ENCODE data around the gene RAD51B. TPM values are rescaled to one million over a fixed set of nuclear protein-coding genes. Genes with fewer than 3 reads are reported as not detected.

The RAD51B gene
- total and polyA plus RNA-seq, 9 of the 15 experiments (the other 6 are each of a cell fraction or from before 2014, with no cell fraction given): 8.5 to 17.3 (median 11.3) TPM

DNA sequence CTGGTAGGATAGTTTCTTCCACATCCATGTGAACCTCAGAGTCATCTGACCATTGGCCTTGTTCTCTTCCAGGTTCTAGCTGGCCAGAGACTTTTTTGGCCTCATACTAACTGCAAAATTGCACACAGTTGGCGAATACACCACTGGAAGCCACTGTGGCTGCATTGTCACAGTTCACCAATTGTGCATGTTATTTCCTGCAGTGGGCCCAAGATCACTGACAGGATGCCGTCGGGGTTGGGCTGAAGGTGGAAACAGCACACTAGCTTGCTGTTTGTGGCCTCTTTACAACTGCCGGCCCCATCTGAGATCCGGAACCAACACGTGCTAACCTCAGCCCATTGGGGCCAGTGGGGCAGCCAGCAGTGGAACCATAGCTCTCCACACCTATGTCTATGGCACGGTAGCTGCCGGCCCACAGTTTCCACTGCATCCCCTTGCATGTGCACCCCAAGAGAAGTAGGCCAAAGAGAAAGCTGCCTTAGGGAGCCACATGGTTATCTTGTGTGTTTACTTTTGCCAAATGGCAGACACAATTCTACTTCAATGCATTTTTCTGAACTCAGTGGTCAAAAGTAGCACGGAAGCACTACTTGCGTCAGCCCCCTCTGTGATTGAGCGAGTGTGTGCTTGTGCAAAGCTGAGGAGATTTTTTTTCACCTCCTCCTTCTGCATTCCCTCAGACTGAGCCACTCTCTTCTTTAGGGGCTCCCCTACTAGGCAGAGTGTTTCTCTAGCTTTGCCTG is 464.0 kb downstream of the RAD51B start:
- CTCF ChIA-PET (ENCODE audit: low intra/inter-chr PET ratio): no interaction called here
- Histone ChIP-seq H4K20me1 (replicated peaks; ENCODE audit: control insufficient read depth, insufficient read depth, low read length) (no peaks in the 10 kb centered on the region), H3K36me3 (ENCODE audit: control insufficient read depth, insufficient read depth, low read length) (no peaks in the 10 kb centered on the region), H3K79me2 (ENCODE audit: control insufficient read depth, insufficient read depth, low read length) (no peaks in the 10 kb centered on the region), H3K9me3 (replicated peaks; ENCODE audit: control insufficient read depth, insufficient read depth, low read depth, low read length) (no peaks in the 10 kb centered on the region), H3K27ac (ENCODE audit: extremely low read depth, low read depth, low read length) (no peak overlapping the region), H3K4me1 (replicated peaks in 1 of 2; ENCODE audit: control insufficient read depth in 2 of 2, insufficient read depth in 2 of 2, low read length in 2 of 2) (peaks cover 0 to 11% of the 10 kb centered on the region in 2 experiments; a peak in 3 of 5 replicates), H3K9ac (ENCODE audit: insufficient read depth in 1 of 2, low read depth in 2 of 2, low read length in 2 of 2) (no peak overlapping the region), H3K4me2 (ENCODE audit: insufficient read depth, low read length) (no peak overlapping the region), H3K9me1 (ENCODE audit: control insufficient read depth, insufficient read depth, low read length) (no peaks in the 10 kb centered on the region), H3K4me3 (no peak overlapping the region), H2AFZ (ENCODE audit: low read depth, low read length) (no peak overlapping the region), H3K27me3 (ENCODE audit: control insufficient read depth in 2 of 2, insufficient read depth in 2 of 2, low read length in 2 of 2) (no peaks in the 10 kb centered on the region)
- DNase-seq (ENCODE audit: extremely low read depth in 1 of 4, low spot score in 3 of 4) (no peak), FAIRE-seq (no peak), ATAC-seq (no peak)
- in situ Hi-C loops (cut with MboI) (no loop called here), intact Hi-C loops (cut with micrococcal nuclease) (no loop called here)
- 76% methylated on average over 8 of the region's 11 CpGs for WGBS (ENCODE audit: insufficient coverage, low coverage, missing lambda C conversion rate)
- TF ChIP-seq, protein P1, sequence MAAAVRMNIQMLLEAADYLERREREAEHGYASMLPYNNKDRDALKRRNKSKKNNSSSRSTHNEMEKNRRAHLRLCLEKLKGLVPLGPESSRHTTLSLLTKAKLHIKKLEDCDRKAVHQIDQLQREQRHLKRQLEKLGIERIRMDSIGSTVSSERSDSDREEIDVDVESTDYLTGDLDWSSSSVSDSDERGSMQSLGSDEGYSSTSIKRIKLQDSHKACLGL (CRISPR knock-in tag; IDR thresholded peaks at IDR 0.05; ENCODE audit: borderline replicate concordance, poor library complexity, severe bottlenecking): no peak
- TF ChIP-seq, protein P2, sequence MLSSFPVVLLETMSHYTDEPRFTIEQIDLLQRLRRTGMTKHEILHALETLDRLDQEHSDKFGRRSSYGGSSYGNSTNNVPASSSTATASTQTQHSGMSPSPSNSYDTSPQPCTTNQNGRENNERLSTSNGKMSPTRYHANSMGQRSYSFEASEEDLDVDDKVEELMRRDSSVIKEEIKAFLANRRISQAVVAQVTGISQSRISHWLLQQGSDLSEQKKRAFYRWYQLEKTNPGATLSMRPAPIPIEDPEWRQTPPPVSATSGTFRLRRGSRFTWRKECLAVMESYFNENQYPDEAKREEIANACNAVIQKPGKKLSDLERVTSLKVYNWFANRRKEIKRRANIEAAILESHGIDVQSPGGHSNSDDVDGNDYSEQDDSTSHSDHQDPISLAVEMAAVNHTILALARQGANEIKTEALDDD (IDR thresholded peaks at IDR 0.05): no peak
- TF ChIP-seq ADNP (tag; IDR thresholded peaks at IDR 0.05) (no peak), NUFIP1 (IDR thresholded peaks at IDR 0.05; ENCODE audit: partially characterized antibody) (no peak), GATAD2B (IDR thresholded peaks at IDR 0.05; ENCODE audit: borderline replicate concordance) (no peak), ZNF143 (CRISPR knock-in tag; IDR thresholded peaks at IDR 0.05) (no peak), STAT5A (IDR thresholded peaks at IDR 0.05; ENCODE audit: borderline replicate concordance, low read length) (no peak), POU5F1 (IDR thresholded peaks at IDR 0.05; ENCODE audit: borderline replicate concordance, low read depth, low read length, partially characterized antibody) (no peak)
- POLR2A ChIA-PET: interaction anchor here (1.1 kb wide), 1 partner anchor 12 kb away, joined by 4 read pairs; no protein-coding TSS in a partner anchor
- no TSS peak for BruUV-seq (replicated peaks)

All from K562 (cell line).